H1 (cell line): ENCODE measurements around the gene SMYD3. TPM values are rescaled to one million over a fixed set of nuclear protein-coding genes. Genes with fewer than 3 reads are reported as not detected.

Experiments
- CTCF ChIA-PET: fragments of 300-600 bp; sonication (Branson Sonifier 250); formaldehyde crosslinking; loops from one replicate; lab custom pipeline; 2021; ENCODE audit not compliant: partially characterized antibody; lab: Charles Lee
- POLR2A ChIA-PET: fragments of 300-600 bp; sonication (Branson Sonifier 250); formaldehyde crosslinking; loops from one replicate; lab custom pipeline; 2021; ENCODE audit warnings: inconsistent platforms; ENCODE audit not compliant: partially characterized antibody; lab: Charles Lee
- DNase-seq, 2 experiments: peaks; one replicate each; pipeline versions ENCODE4 v3.0.0 to v3.0.0-alpha.2; 2010 to 2022; ENCODE audit warnings: low spot score in 2 of 2, low read depth in 1 of 2, mixed read lengths in 1 of 2
- FAIRE-seq: peaks from 2 replicates; lab custom pipeline; 2011; peaks lifted over from hg19 to GRCh38; lab: Jason Lieb, UNC
- H2AFZ ChIP-seq: 2 replicates; pipeline ENCODE4 v1.8.1; 2012; ENCODE audit warnings: low read length, inconsistent platforms
- H2AK5ac ChIP-seq: 2 replicates; pipeline ENCODE4 v1.6.1; 2013; ENCODE audit warnings: low read depth, low read length
- H2BK120ac ChIP-seq: replicated peaks from 2 replicates; pipeline ENCODE3; 2013; ENCODE audit warnings: low read depth, low read length, inconsistent platforms
- H2BK12ac ChIP-seq: 2 replicates; pipeline ENCODE4 v1.6.1; 2013; ENCODE audit warnings: low read depth, low read length
- H2BK15ac ChIP-seq: 2 replicates; pipeline ENCODE4 v1.6.1; 2013; ENCODE audit warnings: low read length
- H2BK20ac ChIP-seq: 2 replicates; pipeline ENCODE4 v1.6.1; 2013; ENCODE audit warnings: low read length
- H2BK5ac ChIP-seq: 2 replicates; pipeline ENCODE4 v1.6.1; 2013; ENCODE audit warnings: low read depth, low read length
- H3K14ac ChIP-seq: 2 replicates; pipeline ENCODE4 v1.6.1; 2013; ENCODE audit warnings: inconsistent platforms; ENCODE audit not compliant: insufficient read length
- H3K18ac ChIP-seq: 2 replicates; pipeline ENCODE4 v1.6.1; 2013; ENCODE audit warnings: low read length; ENCODE audit errors: extremely low read depth
- H3K23ac ChIP-seq: 2 replicates; pipeline ENCODE4 v1.6.1; 2013; ENCODE audit warnings: inconsistent platforms; ENCODE audit not compliant: insufficient read length
- H3K23me2 ChIP-seq: 2 replicates; pipeline ENCODE4 v1.6.1; 2013; ENCODE audit warnings: low read depth, low read length
- H3K27ac ChIP-seq: 2 replicates; pipeline ENCODE4 v1.6.1; 2011; ENCODE audit warnings: low read depth, low read length, inconsistent platforms
- H3K27me3 ChIP-seq, 4 experiments: replicated peaks in 1 of 4; 1 replicate in 1 of 4; 2 replicates in 3 of 4; pipeline versions ENCODE4 v1.6.1 to v1.8.1; 2011 to 2013; ENCODE audit warnings: low read length in 3 of 4, mild to moderate bottlenecking in 3 of 4, inconsistent platforms in 2 of 4, mixed read lengths in 2 of 4, moderate library complexity in 1 of 4; ENCODE audit not compliant: control insufficient read depth in 3 of 4, insufficient read depth in 3 of 4; ENCODE audit errors: extremely low read depth in 1 of 4
- H3K36me3 ChIP-seq, 4 experiments: 2 replicates each; pipeline versions ENCODE4 v1.6.1 to v1.8.1; 2011 to 2013; ENCODE audit warnings: mild to moderate bottlenecking in 4 of 4, low read length in 3 of 4, moderate library complexity in 2 of 4, control low read depth in 1 of 4, inconsistent platforms in 1 of 4; ENCODE audit not compliant: insufficient read depth in 4 of 4, control insufficient read depth in 2 of 4
- H3K4ac ChIP-seq: replicated peaks from 2 replicates; pipeline ENCODE3; 2013; ENCODE audit warnings: low read length, low read depth, mixed read lengths, inconsistent platforms; ENCODE audit not compliant: insufficient read length
- H3K4me1 ChIP-seq, 4 experiments: replicated peaks in 1 of 4; 1 replicate in 1 of 4; 2 replicates in 3 of 4; pipeline versions ENCODE4 v1.6.1 to v1.8.1; 2011 to 2013; ENCODE audit warnings: low read length in 3 of 4, inconsistent platforms in 2 of 4, mixed read lengths in 1 of 4; ENCODE audit not compliant: insufficient read depth in 4 of 4, control insufficient read depth in 3 of 4
- H3K4me2 ChIP-seq, 2 experiments: 2 replicates each; pipeline versions ENCODE4 v1.6.1 to v1.8.1; 2011 to 2013; ENCODE audit warnings: low read depth in 2 of 2, low read length in 2 of 2, control low read depth in 1 of 2, inconsistent platforms in 1 of 2, mild to moderate bottlenecking in 1 of 2; ENCODE audit not compliant: insufficient read depth in 1 of 2
- H3K4me3 ChIP-seq, 4 experiments: fragments of 200-600, 300-600 bp in 1 of 4; sonication (generic), shearing (Covaris generic), sonication (Bioruptor Twin) in 1 of 4; 2 replicates each; pipeline versions ENCODE4 v1.5.1 to v1.8.1; 2011 to 2016; ENCODE audit warnings: low read length in 4 of 4, low read depth in 3 of 4, control low read depth in 2 of 4, inconsistent platforms in 2 of 4, mild to moderate bottlenecking in 2 of 4, mixed read lengths in 1 of 4, moderate library complexity in 1 of 4; ENCODE audit not compliant: insufficient read depth in 2 of 4; ENCODE audit errors: extremely low read depth in 1 of 4
- H3K56ac ChIP-seq: replicated peaks from 2 replicates; pipeline ENCODE3; 2013; ENCODE audit warnings: low read depth, mild to moderate bottlenecking, mixed read lengths, low read length, inconsistent platforms; ENCODE audit not compliant: insufficient read length
- H3K79me1 ChIP-seq: 2 replicates; pipeline ENCODE4 v1.6.1; 2013; ENCODE audit warnings: low read depth, low read length, control low read depth
- H3K79me2 ChIP-seq, 2 experiments: 2 replicates each; pipeline versions ENCODE4 v1.6.1 to v1.8.1; 2012 to 2013; ENCODE audit warnings: low read length in 2 of 2, mild to moderate bottlenecking in 2 of 2, inconsistent platforms in 1 of 2; ENCODE audit not compliant: insufficient read depth in 2 of 2, control insufficient read depth in 1 of 2
- H3K9ac ChIP-seq, 4 experiments: replicated peaks in 1 of 4; 1 replicate in 1 of 4; 2 replicates in 3 of 4; pipeline versions ENCODE4 v1.6.1 to v1.8.1; 2011 to 2013; ENCODE audit warnings: low read depth in 3 of 4, low read length in 3 of 4, control low read depth in 2 of 4, mild to moderate bottlenecking in 2 of 4, moderate library complexity in 2 of 4, inconsistent platforms in 1 of 4; ENCODE audit errors: extremely low read depth in 1 of 4
- H3K9me3 ChIP-seq, 2 experiments: 2 replicates each; pipeline versions ENCODE4 v1.6.1 to v1.8.1; 2012 to 2013; ENCODE audit warnings: mild to moderate bottlenecking in 2 of 2, moderate library complexity in 2 of 2, control low read depth in 1 of 2, inconsistent platforms in 1 of 2, low read depth in 1 of 2, low read length in 1 of 2, mixed read lengths in 1 of 2; ENCODE audit not compliant: insufficient read depth in 2 of 2
- H4K20me1 ChIP-seq, 2 experiments: replicated peaks in 1 of 2; 2 replicates each; pipeline versions ENCODE3 to v1.8.1; 2011 to 2013; ENCODE audit warnings: inconsistent platforms in 2 of 2, low read length in 2 of 2, mild to moderate bottlenecking in 1 of 2; ENCODE audit not compliant: insufficient read depth in 2 of 2, control insufficient read depth in 1 of 2
- H4K5ac ChIP-seq: 2 replicates; pipeline ENCODE4 v1.6.1; 2013; ENCODE audit warnings: low read length, low read depth, mixed read lengths, inconsistent platforms; ENCODE audit not compliant: insufficient read length
- H4K8ac ChIP-seq: 2 replicates; pipeline ENCODE4 v1.8.0; 2013; ENCODE audit warnings: mild to moderate bottlenecking, moderate library complexity, low read length, inconsistent platforms; ENCODE audit not compliant: insufficient read depth; ENCODE audit errors: extremely low read depth
- H4K91ac ChIP-seq: replicated peaks from 2 replicates; pipeline ENCODE3; 2013; ENCODE audit warnings: low read length, mixed read lengths, inconsistent platforms; ENCODE audit not compliant: insufficient read length
- CHD1 ChIP-seq: IDR thresholded peaks from 2 replicates; pipeline ENCODE4 v1.6.1; 2012; ENCODE audit warnings: low read depth, low read length, improper control_type of control experiment
- JUND ChIP-seq: IDR thresholded peaks from 2 replicates; pipeline ENCODE4 v1.6.1; 2011; ENCODE audit warnings: mild to moderate bottlenecking, improper control_type of control experiment, low read length
- PHF8 ChIP-seq: fragments of 200-600 bp; sonication (generic); conservative IDR thresholded peaks from 2 replicates; pipeline ENCODE4 v1.7.1; 2012; ENCODE audit warnings: low read depth, mild to moderate bottlenecking, inconsistent platforms, low read length, moderate library complexity
- WGBS, 2 experiments: shearing (Covaris generic) in 1 of 2; methylation state at CpG; one replicate each; pipeline versions ENCODE4 v1.1.6 to v1.1.7; 2013 to 2015; ENCODE audit warnings: low lambda C conversion rate in 2 of 2, mixed read lengths in 2 of 2, inconsistent platforms in 1 of 2, low coverage in 1 of 2, missing lambda C conversion rate in 1 of 2; ENCODE audit not compliant: insufficient replicate concordance in 2 of 2, insufficient coverage in 1 of 2, insufficient read length in 1 of 2; ENCODE audit errors: extremely low coverage in 1 of 2, missing lambda C conversion rate in 1 of 2; 5-methylcytosine and 5-hydroxymethylcytosine counted together
- polyA plus RNA-seq, 7 experiments: library from polyadenylated mRNA; depleted of rRNA in 3 of 7; stranded (reverse) in 5 of 7; unstranded in 2 of 7; fragments of >200 nt in 5 of 7; fragments of 200-250 nt in 2 of 7; gene quantifications; 1 replicate in 5 of 7; 2 replicates in 1 of 7; 4 replicates in 1 of 7; pipeline versions ENCODE4 v1.2.1 to v1.2.3, GENCODE V29; 2011 to 2013; ENCODE audit warnings: missing spikeins in 2 of 7, mixed read lengths in 2 of 7
- total RNA-seq: library from RNA; stranded (reverse); fragmentation: NEBNext Ultra II Directional; extraction: Animal tissue kit (Norgen Biotek cat#: 25700); gene quantifications from 2 replicates; pipeline ENCODE4 v1.2.1, GENCODE V29; 2021

Gene SMYD3
- total and polyA plus RNA-seq, 2 of the 8 experiments (the other 6 are each of a cell fraction or from before 2014, with no cell fraction given): 17.3 to 25.4 TPM

- Histone ChIP-seq H3K4me3 (no peak overlapping the region), H2BK5ac (no peak overlapping the region), H3K4me2 (no peak overlapping the region), H3K79me1 (peaks cover under 1% of the 10 kb centered on the region; the same call in 1 of the 2 replicates), H3K56ac (no peak overlapping the region), H4K8ac (no peak overlapping the region), H3K9ac (no peak overlapping the region), H3K79me2 (0 out of 4 replicates have a peak, but pooled peaks cover 0 to 2% of the 10 kb centered on the region in 2 experiments), H4K91ac (no peak overlapping the region), H2BK12ac (no peak overlapping the region), H3K23me2 (peaks cover 7% of the 10 kb centered on the region), H3K9me3 (no peaks in the 10 kb centered on the region), H3K27me3 (peaks cover 0 to 3% (median 0%) of the 10 kb centered on the region in 4 experiments; a peak in 1 of 7 replicates), H3K36me3 (no peaks in the 10 kb centered on the region), H2BK20ac (no peak overlapping the region), H2BK15ac (no peak overlapping the region), H3K14ac (no peak overlapping the region), H4K20me1 (no peaks in the 10 kb centered on the region), H3K18ac (no peak overlapping the region), H4K5ac (no peak overlapping the region), H3K27ac (no peak overlapping the region), H2AK5ac (no peak overlapping the region), H3K23ac (no peak overlapping the region), H3K4ac (no peak overlapping the region), H2BK120ac (no peak overlapping the region), H3K4me1 (peaks cover 0 to 4% (median under 1%) of the 10 kb centered on the region in 4 experiments; a peak in 3 of 7 replicates), H2AFZ (no peak overlapping the region)
- 98% methylated on average over 5 of the region's 7 CpGs; no CpG with 5 or more reads in 1 of the 2 experiments for WGBS, 2 experiments
- no peak for DNase-seq
- POLR2A ChIA-PET: no interaction called here
- CTCF ChIA-PET: interaction anchor here (1.3 kb wide), 1 partner anchor 13 kb away, joined by 4 read pairs; no protein-coding TSS in a partner anchor
- no peak for FAIRE-seq
- TF ChIP-seq PHF8 (no peak), CHD1 (no peak), JUND (no peak)
Observed at GRCh38 chr1:246511203-246511602, 4.1 kb upstream of the SMYD3 start.
